HG03196 (cell line): ENCODE data around the gene NEU1.
"Not testable (repeated sequence)": the region's sequence is repeated elsewhere in the genome, so short reads cannot be mapped to it uniquely, and the experiment has no call there.

Experiments
- ATAC-seq: cut with Tn5 transposase; IDR thresholded peaks from one replicate; pipeline ENCODE4 v1.9.1; 2021; ENCODE audit not compliant: unreplicated experiment

The NEU1 gene

DNA sequence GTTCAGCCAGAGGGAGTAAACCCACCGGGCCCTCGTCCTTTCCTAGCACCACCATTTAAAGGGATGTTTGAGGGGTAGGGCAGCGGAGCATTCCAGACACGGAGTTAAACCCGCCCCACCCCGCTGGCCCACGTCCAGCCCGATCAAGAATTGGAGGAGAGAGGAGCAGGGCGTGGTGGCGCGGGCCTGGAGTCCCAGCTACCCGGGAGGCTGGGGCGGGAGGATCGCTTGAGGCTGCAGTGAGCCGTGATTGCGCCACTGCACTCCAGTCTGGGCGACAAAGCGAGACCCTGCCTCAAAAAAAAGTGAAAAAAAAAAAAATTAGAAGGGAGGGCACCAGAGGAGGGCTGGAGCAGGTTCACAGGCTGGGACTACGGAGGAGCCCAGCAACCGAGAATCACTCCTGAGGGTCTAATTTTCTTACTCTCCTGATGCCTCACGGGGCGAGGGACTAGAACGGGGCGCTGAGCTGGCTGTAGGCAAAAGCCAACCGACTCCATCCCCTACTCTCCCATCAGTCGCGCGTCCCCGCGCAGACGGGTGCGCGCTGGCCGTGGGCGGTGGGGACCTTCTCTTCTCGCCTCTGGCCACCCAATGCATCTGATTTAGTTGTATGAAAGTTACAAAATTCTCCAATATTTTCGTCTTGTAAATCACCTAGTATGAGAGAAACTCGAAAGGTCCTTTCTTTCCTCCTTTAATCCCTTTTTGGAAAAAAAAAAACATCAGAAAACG lies 41.2 kb downstream of the NEU1 start:
- peak; percentile 26 for ATAC-seq

DNA sequence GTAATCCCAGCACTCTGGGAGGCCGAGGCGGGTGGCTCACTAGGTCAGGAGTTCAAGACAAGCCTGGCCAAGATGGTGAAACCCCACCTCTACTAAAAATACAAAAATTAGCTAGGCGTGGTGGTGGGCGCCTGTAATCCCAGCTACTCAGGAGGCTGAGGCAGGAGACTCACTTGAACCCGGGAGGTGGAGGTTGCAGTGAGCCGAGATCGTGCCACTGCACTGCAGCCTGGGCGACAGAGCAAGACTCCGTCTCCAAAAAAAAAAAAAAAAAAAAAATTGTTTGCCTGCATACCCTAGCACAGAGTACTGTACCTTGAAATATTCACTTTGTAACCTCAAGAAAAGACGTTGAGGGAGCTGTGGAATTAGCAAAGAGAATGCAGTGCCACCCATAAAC lies 42.2 kb downstream of the NEU1 start:
- not testable (repeated sequence) for ATAC-seq

DNA sequence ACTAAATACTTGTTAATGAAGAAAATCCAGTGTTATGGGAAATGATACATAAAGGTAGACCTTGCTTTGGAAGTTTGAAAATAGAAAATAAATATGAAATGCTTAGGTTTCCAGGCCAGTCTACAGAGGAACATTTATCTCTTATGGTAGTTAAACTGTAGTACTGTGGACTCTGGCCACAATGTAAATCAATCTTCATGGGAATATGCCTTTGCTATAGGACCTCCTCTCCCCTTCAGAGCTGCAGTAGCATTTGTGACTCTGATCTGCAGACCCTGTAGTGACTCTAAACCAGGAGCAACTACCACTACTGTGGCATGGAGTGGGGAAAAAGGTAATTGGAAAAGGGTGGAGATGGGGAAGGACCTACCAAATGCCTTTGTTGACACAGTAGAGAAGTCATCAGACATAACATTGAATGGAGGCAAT lies 42.7 kb downstream of the NEU1 start:
- no peak for ATAC-seq

DNA sequence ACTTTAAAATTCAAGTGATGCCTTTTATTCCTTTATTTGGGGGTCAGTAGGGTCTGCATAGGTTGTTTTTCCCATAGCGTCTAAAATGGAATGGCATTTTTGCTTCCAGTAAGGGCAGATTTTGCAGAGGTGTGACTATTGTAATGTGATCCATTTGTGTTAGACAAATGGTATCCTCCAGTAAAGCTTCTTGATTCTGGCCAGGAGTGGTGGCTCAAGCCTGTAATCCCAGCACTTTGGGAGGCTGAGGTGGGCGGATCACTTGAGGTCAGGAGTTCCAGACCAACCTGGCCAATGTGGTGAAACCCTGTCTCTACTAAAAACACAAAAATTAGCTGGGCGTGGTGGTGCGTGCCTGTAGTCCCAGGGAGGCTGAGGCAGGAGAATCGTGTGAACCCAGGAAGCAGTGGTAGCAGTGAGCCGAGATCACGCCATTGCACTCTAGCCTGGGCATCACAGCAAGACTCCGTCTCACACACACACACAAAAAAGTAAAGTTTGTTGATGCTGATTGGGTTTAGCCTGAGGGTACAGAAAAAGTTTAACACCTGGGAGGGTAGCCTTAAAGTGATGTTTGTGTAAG lies 44.6 kb downstream of the NEU1 start:
- ATAC-seq = not testable (repeated sequence)

DNA sequence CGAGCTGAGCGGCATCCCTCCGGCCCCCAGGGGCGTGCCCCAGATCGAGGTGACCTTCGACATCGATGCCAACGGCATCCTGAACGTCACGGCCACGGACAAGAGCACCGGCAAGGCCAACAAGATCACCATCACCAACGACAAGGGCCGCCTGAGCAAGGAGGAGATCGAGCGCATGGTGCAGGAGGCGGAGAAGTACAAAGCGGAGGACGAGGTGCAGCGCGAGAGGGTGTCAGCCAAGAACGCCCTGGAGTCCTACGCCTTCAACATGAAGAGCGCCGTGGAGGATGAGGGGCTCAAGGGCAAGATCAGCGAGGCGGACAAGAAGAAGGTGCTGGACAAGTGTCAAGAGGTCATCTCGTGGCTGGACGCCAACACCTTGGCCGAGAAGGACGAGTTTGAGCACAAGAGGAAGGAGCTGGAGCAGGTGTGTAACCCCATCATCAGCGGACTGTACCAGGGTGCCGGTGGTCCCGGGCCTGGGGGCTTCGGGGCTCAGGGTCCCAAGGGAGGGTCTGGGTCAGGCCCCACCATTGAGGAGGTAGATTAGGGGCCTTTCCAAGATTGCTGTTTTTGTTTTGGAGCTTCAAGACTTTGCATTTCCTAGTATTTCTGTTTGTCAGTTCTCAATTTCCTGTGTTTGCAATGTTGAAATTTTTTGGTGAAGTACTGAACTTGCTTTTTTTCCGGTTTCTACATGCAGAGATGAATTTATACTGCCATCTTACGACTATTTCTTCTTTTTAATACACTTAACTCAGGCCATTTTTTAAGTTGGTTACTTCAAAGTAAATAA lies 45.3 kb downstream of the NEU1 start:
- ATAC-seq = not testable (repeated sequence)

DNA sequence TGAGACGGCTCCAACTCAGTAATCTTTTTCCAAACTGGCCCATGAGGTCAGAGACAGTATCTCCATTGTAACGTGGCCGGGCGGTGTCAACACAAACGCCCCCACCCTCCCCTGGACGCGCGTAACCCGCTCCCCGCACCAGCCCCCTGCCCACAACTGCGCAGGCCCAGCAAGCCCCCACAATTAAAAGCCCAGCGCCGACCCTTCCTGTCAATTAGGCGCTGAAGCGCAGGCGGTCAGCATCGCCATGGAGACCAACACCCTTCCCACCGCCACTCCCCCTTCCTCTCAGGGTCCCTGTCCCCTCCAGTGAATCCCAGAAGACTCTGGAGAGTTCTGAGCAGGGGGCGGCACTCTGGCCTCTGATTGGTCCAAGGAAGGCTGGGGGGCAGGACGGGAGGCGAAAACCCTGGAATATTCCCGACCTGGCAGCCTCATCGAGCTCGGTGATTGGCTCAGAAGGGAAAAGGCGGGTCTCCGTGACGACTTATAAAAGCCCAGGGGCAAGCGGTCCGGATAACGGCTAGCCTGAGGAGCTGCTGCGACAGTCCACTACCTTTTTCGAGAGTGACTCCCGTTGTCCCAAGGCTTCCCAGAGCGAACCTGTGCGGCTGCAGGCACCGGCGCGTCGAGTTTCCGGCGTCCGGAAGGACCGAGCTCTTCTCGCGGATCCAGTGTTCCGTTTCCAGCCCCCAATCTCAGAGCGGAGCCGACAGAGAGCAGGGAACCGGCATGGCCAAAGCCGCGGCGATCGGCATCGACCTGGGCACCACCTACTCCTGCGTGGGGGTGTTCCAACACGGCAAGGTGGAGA lies 47.4 kb downstream of the NEU1 start, which contains the start of the genes HSPA1A and HSPA1L:
HSPA1A (plus strand) TSS at position 519 of the 814 bp plus-strand sequence; CDS start at position 733, 214 bp downstream.
HSPA1L (minus strand) TSS at position 259 of the 814 bp plus-strand sequence. CDS start 3,311 bp downstream, outside the sequence.
- ATAC-seq = no peak

DNA sequence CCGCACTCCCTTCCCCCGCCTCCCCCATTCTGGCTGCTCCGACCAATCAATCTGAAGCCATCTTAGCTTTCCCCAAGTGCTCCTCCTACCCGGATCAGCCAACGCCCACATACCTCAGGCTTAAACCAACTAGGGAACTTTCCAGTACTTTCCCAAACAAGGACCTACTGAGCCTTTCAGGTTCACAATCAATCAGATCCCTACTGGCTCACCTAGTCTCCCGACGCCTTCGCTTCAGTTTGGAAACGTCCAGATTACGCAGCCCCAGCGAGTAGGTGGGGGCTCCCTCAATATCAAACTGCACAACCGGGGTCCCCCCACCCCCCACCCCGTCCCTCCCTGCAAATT lies 48.0 kb downstream of the NEU1 start:
- ATAC-seq = peak; percentile 34

DNA sequence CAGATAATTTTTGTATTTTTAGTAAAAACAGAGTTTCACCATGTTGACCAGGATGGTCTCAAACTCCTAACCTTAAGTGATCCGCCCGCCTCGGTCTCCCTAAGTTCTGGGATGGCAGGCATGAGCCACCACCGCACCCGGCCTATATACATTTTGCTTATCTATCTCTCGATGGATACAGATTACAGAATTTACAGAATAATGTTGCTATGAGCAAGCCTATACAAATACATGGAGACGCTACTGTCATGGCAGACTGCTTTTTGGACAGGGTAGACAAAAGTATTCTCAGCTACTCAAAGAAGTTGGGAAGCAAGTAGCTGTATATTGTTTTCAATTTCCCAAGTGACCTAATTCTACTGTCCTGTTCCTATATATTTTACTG lies 49.2 kb downstream of the NEU1 start:
- no peak for ATAC-seq

DNA sequence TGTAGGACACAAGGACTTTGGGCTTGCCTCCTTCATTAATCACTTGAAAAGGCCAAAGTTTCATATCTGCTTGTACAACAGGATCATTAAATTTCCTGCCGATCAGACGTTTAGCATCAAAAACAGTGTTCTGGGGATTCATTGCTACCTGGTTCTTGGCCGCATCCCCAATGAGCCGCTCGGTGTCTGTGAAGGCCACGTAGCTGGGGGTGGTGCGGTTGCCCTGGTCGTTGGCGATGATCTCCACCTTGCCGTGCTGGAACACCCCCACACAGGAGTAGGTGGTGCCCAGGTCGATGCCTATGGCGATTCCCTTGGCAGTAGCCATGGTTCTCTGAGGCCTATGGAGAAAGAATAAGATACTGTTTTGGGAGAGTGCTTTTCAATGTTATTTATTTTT lies 51.0 kb downstream of the NEU1 start:
- ATAC-seq = no peak

DNA sequence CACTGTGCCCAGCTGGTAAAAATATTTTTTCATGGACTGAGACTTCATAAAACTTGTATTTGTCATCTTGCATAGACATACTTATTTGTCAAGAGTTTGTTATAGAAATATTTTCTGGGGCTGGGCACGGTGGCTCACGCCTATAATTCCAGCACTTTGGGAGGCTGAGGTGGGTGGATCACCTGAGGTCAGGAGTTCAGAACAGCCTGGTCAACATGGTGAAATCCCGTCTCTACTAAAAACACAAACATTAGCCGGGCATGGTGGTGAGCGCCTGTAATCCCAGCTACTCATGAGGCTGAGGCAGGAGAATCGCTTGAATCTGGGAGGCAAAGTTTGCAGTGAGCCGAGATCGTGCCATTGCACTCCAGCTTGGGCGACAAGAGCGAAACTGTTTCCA lies 54.0 kb downstream of the NEU1 start:
- not testable (repeated sequence) for ATAC-seq
